Neuronal stem cell (in vitro differentiated cells): ENCODE results near the gene ABI3BP.

Experiments
- DNase-seq: peaks from one replicate; pipeline ENCODE4 v3.0.0-alpha.2; 2013; ENCODE audit warnings: low spot score
- H2AFZ ChIP-seq: one replicate; pipeline ENCODE4 v1.6.1; 2013; ENCODE audit warnings: mild to moderate bottlenecking, low read length, inconsistent platforms
- H2AK5ac ChIP-seq: 2 replicates; pipeline ENCODE4 v1.6.1; 2013; ENCODE audit warnings: low read depth, mild to moderate bottlenecking, inconsistent platforms, low read length, moderate library complexity, mixed read lengths
- H2BK120ac ChIP-seq: 2 replicates; pipeline ENCODE4 v1.6.1; 2013; ENCODE audit warnings: low read depth, mild to moderate bottlenecking, inconsistent platforms, low read length, moderate library complexity, mixed read lengths
- H2BK12ac ChIP-seq: one replicate; pipeline ENCODE4 v1.6.1; 2013; ENCODE audit warnings: low read length, inconsistent platforms
- H2BK15ac ChIP-seq: 2 replicates; pipeline ENCODE4 v1.6.1; 2013; ENCODE audit warnings: mild to moderate bottlenecking, low read length, inconsistent platforms, mixed read lengths
- H2BK5ac ChIP-seq: one replicate; pipeline ENCODE4 v1.6.1; 2013; ENCODE audit warnings: inconsistent platforms, mild to moderate bottlenecking, low read length, moderate library complexity
- H3K14ac ChIP-seq: one replicate; pipeline ENCODE4 v1.6.1; 2013; ENCODE audit warnings: low read length, inconsistent platforms
- H3K18ac ChIP-seq: 2 replicates; pipeline ENCODE4 v1.6.1; 2013; ENCODE audit warnings: low read length, inconsistent platforms
- H3K23ac ChIP-seq: 2 replicates; pipeline ENCODE4 v1.6.1; 2013; ENCODE audit warnings: low read depth, mild to moderate bottlenecking, mixed read lengths, low read length, inconsistent platforms; ENCODE audit not compliant: poor library complexity
- H3K27ac ChIP-seq: replicated peaks from 3 replicates; pipeline ENCODE4 v1.5.1; 2013; ENCODE audit warnings: low read length, inconsistent platforms
- H3K27me3 ChIP-seq, 3 experiments: 2 replicates each; pipeline ENCODE4 v1.6.1; 2013; ENCODE audit warnings: low read length in 3 of 3, mild to moderate bottlenecking in 2 of 3, inconsistent platforms in 1 of 3, low read depth in 1 of 3, mixed read lengths in 1 of 3, moderate library complexity in 1 of 3; ENCODE audit not compliant: control insufficient read depth in 3 of 3, insufficient read depth in 3 of 3
- H3K36me3 ChIP-seq, 2 donors: replicated peaks in 1 of 2; 2 replicates each; pipeline ENCODE4 v1.6.1; 2013; ENCODE audit warnings: low read length in 2 of 2; ENCODE audit not compliant: control insufficient read depth in 2 of 2, insufficient read depth in 2 of 2
- H3K4ac ChIP-seq: 2 replicates; pipeline ENCODE4 v1.6.1; 2013; ENCODE audit warnings: inconsistent platforms, mild to moderate bottlenecking, low read length, moderate library complexity
- H3K4me1 ChIP-seq, 2 donors: 1 replicate in 1 of 2; 2 replicates in 1 of 2; pipeline ENCODE4 v1.6.1; 2013; ENCODE audit warnings: low read length in 2 of 2, low read depth in 1 of 2; ENCODE audit not compliant: control insufficient read depth in 2 of 2, insufficient read depth in 1 of 2
- H3K4me2 ChIP-seq: one replicate; pipeline ENCODE4 v1.6.1; 2013; ENCODE audit warnings: mild to moderate bottlenecking, low read length, inconsistent platforms; ENCODE audit not compliant: insufficient read depth, poor library complexity, severe bottlenecking
- H3K4me3 ChIP-seq, 2 donors: 2 replicates each; pipeline ENCODE4 v1.5.1; 2013; ENCODE audit warnings: low read length in 2 of 2, mild to moderate bottlenecking in 2 of 2, inconsistent platforms in 1 of 2, moderate library complexity in 1 of 2
- H3K79me1 ChIP-seq: one replicate; pipeline ENCODE4 v1.6.1; 2013; ENCODE audit warnings: low read depth, mild to moderate bottlenecking, inconsistent platforms, low read length, moderate library complexity
- H3K9ac ChIP-seq: one replicate; pipeline ENCODE4 v1.6.1; 2013; ENCODE audit warnings: mild to moderate bottlenecking, low read depth, low read length, inconsistent platforms; ENCODE audit not compliant: poor library complexity
- H3K9me3 ChIP-seq, 2 donors: replicated peaks in 1 of 2; 2 replicates each; pipeline versions ENCODE3 to v1.6.1; 2013; ENCODE audit warnings: low read length in 2 of 2, mild to moderate bottlenecking in 2 of 2, inconsistent platforms in 1 of 2, low read depth in 1 of 2, mixed read lengths in 1 of 2, moderate library complexity in 1 of 2; ENCODE audit not compliant: control insufficient read depth in 2 of 2, insufficient read depth in 1 of 2
- H4K8ac ChIP-seq: one replicate; pipeline ENCODE4 v1.6.1; 2013; ENCODE audit warnings: low read depth, mild to moderate bottlenecking, inconsistent platforms, low read length, moderate library complexity
- H4K91ac ChIP-seq: one replicate; pipeline ENCODE4 v1.6.1; 2013; ENCODE audit warnings: low read length, low read depth, mild to moderate bottlenecking, inconsistent platforms; ENCODE audit not compliant: poor library complexity
- WGBS, 2 donors: extraction: QIAGEN DNeasy Blood & Tissue Kit; methylation state at CpG; one replicate each; pipeline ENCODE4 v1.1.7; 2013; ENCODE audit warnings: missing lambda C conversion rate in 2 of 2, mixed read lengths in 1 of 2; ENCODE audit not compliant: insufficient read length in 2 of 2, insufficient replicate concordance in 1 of 2; ENCODE audit errors: extremely low coverage in 2 of 2; 5-methylcytosine and 5-hydroxymethylcytosine counted together

ABI3BP gene

DNA sequence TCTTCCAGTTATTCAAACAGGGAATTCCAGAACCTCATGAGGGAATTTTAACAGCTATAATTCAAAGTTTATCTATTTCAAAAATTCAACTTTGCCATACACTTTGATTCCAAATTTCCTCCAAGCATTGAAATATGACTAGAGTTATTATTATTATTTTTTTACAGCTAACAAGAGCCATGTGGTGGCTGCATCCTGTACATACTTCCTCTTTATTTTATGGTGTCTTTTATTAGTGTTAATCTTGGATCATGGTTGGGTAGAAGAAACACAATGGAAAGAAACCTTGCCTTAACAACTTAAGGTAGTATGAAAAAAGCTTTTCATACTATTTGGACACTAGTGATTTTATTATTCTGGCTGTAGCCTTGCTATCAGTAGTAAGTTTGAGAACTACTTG, 231.3 kb downstream of the ABI3BP start:
- H3K27me3 ChIP-seq = no peaks in the 10 kb centered on the region
- no peak overlapping the region for H3K4me2 ChIP-seq

DNA sequence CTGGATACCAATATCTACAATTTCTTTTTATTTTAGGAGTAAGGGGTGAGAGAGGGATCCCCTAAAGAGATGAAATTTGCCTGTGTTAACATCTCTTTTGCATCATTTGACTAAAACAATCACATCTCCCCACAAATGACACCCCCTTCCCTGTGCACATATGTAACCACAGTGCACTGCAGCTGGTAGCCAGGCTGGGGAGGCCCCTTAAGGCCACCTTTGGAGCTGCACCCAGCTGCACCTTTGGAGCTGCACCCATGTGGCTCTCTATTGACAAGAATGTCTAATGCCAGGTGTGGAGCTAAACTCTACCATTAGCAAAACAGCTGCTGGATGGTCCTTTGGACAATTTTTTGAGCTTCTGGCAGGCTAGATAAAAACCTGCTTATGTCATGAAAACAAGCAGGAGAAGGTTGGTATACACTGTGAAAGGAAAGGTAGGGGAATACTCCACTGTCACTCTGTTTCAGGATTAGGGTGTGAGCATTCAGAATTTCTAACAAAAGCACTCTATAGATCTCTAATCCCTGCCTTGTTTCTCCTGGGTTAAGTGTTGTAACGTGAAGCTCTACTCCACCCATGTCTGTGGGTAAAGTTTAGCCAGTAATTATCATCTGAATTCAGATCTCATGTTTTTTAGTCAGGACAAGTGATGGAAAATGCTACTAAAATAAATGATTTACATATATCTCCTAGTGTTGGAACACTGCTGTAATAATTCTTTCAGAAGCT, 231.8 kb downstream of the ABI3BP start:
- Histone ChIP-seq H3K27me3 (no peaks in the 10 kb centered on the region), H3K4me1 (peaks cover 0 to 6% of the 10 kb centered on the region in 2 donors), H3K9me3 (no peaks in the 10 kb centered on the region), H3K9ac (no peak overlapping the region), H2BK15ac (no peak overlapping the region), H3K14ac (no peak overlapping the region), H4K91ac (no peak overlapping the region), H2BK12ac (no peak overlapping the region), H4K8ac (no peak overlapping the region), H3K18ac (no peak overlapping the region), H3K79me1 (no peaks in the 10 kb centered on the region), H2BK120ac (no peak overlapping the region), H3K36me3 (no peaks in the 10 kb centered on the region), H2AFZ (no peak overlapping the region), H3K4me2 (no peak overlapping the region), H3K4me3 (no peak overlapping the region), H3K4ac (no peak overlapping the region), H3K23ac (no peak overlapping the region), H2BK5ac (no peak overlapping the region), H3K27ac (no peak overlapping the region), H2AK5ac (no peak overlapping the region)
- no peak for DNase-seq
- no CpG with 5 or more reads among the region's 1 CpG for WGBS, 2 donors

More for the DNA sequence above, 231.3 kb downstream of the ABI3BP start:
- Histone ChIP-seq H3K79me1 (no peaks in the 10 kb centered on the region), H2AK5ac (no peak overlapping the region), H3K4me1 (peaks cover 0 to 6% of the 10 kb centered on the region in 2 donors), H2AFZ (no peak overlapping the region), H2BK5ac (no peak overlapping the region), H3K9ac (no peak overlapping the region), H3K23ac (no peak overlapping the region), H3K18ac (no peak overlapping the region), H3K4me3 (no peak overlapping the region), H3K4ac (no peak overlapping the region), H3K14ac (no peak overlapping the region), H4K91ac (no peak overlapping the region), H2BK15ac (no peak overlapping the region), H2BK12ac (no peak overlapping the region), H2BK120ac (no peak overlapping the region), H3K27ac (no peak overlapping the region), H3K9me3 (no peaks in the 10 kb centered on the region), H3K36me3 (no peaks in the 10 kb centered on the region), H4K8ac (no peak overlapping the region)
- DNase-seq = no peak

DNA sequence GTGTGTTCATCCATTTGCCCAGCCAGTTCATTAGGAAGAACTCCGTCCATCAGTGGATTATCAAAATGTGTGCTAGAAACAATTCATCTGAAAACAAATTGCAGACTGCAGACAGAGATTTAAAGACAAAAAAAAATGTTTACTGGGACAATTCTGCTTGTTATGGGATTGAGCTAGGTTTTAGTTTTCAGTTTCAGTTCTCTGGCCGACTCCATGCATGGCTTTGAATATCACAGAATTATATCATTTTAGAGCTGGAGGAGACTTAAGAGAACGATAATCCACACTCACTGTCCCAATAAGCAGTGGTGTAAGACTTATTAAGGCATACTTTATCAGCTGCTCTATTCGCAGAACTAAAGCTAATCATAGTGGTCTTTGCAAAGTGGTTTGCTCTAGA, 232.8 kb downstream of the ABI3BP start:
- H3K79me1 ChIP-seq = no peaks in the 10 kb centered on the region

GRCh38 chr3:100759950-100760349, 233.3 kb downstream of the ABI3BP start:
- no peak overlapping the region for H4K8ac ChIP-seq
- H3K4ac ChIP-seq = no peak overlapping the region
- H3K4me2 ChIP-seq = no peak overlapping the region
- no peak overlapping the region for H2BK120ac ChIP-seq
- no peak overlapping the region for H3K4me3 ChIP-seq
- peaks cover 0 to 4% of the 10 kb centered on the region in 2 donors for H3K36me3 ChIP-seq
- H2BK12ac ChIP-seq = no peak overlapping the region
- no peaks in the 10 kb centered on the region for H3K79me1 ChIP-seq
- no peak overlapping the region for H2BK15ac ChIP-seq
- H3K27me3 ChIP-seq = no peaks in the 10 kb centered on the region
- no peak overlapping the region for H2BK5ac ChIP-seq
- no peak overlapping the region for H2AK5ac ChIP-seq
- no peaks in the 10 kb centered on the region for H3K9me3 ChIP-seq
- H3K27ac ChIP-seq = no peak overlapping the region
- H3K14ac ChIP-seq = no peak overlapping the region
- no peak overlapping the region for H3K23ac ChIP-seq
- H3K4me1 ChIP-seq = peaks cover 0 to 6% of the 10 kb centered on the region in 2 donors
- no peak overlapping the region for H4K91ac ChIP-seq
- no peak overlapping the region for H3K9ac ChIP-seq
- H3K18ac ChIP-seq = no peak overlapping the region
- no peak for DNase-seq
- no peak overlapping the region for H2AFZ ChIP-seq

More for the DNA sequence above, 232.8 kb downstream of the ABI3BP start:
- H2BK120ac ChIP-seq = no peak overlapping the region
- H3K9me3 ChIP-seq = no peaks in the 10 kb centered on the region
- DNase-seq = no peak
- no peak overlapping the region for H3K4ac ChIP-seq
- no peak overlapping the region for H2BK15ac ChIP-seq
- H3K14ac ChIP-seq = no peak overlapping the region
- peaks cover 0 to 6% of the 10 kb centered on the region in 2 donors for H3K4me1 ChIP-seq
- H4K91ac ChIP-seq = no peak overlapping the region
- H3K18ac ChIP-seq = no peak overlapping the region
- H4K8ac ChIP-seq = no peak overlapping the region
- H2AFZ ChIP-seq = no peak overlapping the region
- H3K4me2 ChIP-seq = no peak overlapping the region
- no peaks in the 10 kb centered on the region for H3K36me3 ChIP-seq
- H3K9ac ChIP-seq = no peak overlapping the region
- H3K4me3 ChIP-seq = no peak overlapping the region
- no peak overlapping the region for H3K23ac ChIP-seq
- H3K27ac ChIP-seq = no peak overlapping the region
- H2AK5ac ChIP-seq = no peak overlapping the region
- H3K27me3 ChIP-seq = no peaks in the 10 kb centered on the region
- H2BK5ac ChIP-seq = no peak overlapping the region
- no peak overlapping the region for H2BK12ac ChIP-seq
- WGBS, 2 donors = no CpG with 5 or more reads among the region's 4 CpGs
